IPS-NIHi7 (cell line): ENCODE measurements around the gene KIRREL1.
"Not testable (repeated sequence)": the region's sequence is repeated elsewhere in the genome, so short reads cannot be mapped to it uniquely, and the experiment has no call there.

Experiments used
- DNase-seq: peaks from one replicate; pipeline ENCODE4 v3.0.0; 2012; ENCODE audit warnings: mixed read lengths; ENCODE audit errors: extremely low spot score

The KIRREL1 gene

GRCh38 chr1:158104891-158105290, 111.4 kb downstream of the KIRREL1 start:
- no peak for DNase-seq

- no peak for DNase-seq
These were observed 112.1 kb downstream of the KIRREL1 start for GRCh38 chr1:158105352-158106095.

- DNase-seq: no peak
These were observed 114.5 kb downstream of the KIRREL1 start for GRCh38 chr1:158107916-158108315.

- DNase-seq: peak; percentile 79
These were observed 119.7 kb downstream of the KIRREL1 start for GRCh38 chr1:158112994-158113758.

GRCh38 chr1:158113759-158114127, 120.3 kb downstream of the KIRREL1 start:
- no peak for DNase-seq

- no peak for DNase-seq
These were observed 121.7 kb downstream of the KIRREL1 start for GRCh38 chr1:158115126-158115525.

- DNase-seq: no peak
These were observed 123.1 kb downstream of the KIRREL1 start for GRCh38 chr1:158116311-158117167.

- peak; percentile 83 for DNase-seq
These were observed 124.6 kb downstream of the KIRREL1 start for GRCh38 chr1:158117854-158118704.

- no peak for DNase-seq
These were observed 125.4 kb downstream of the KIRREL1 start for GRCh38 chr1:158118713-158119402.

GRCh38 chr1:158119976-158120653, 126.7 kb downstream of the KIRREL1 start:
- DNase-seq: no peak

- DNase-seq: peak; percentile 67
These were observed 128.3 kb downstream of the KIRREL1 start for GRCh38 chr1:158121604-158122254.

- DNase-seq: no peak
These were observed 129.5 kb downstream of the KIRREL1 start for GRCh38 chr1:158122833-158123388.

- DNase-seq: no peak
These were observed 130.6 kb downstream of the KIRREL1 start for GRCh38 chr1:158124034-158124433.

GRCh38 chr1:158124999-158125398, 131.6 kb downstream of the KIRREL1 start:
- peak; percentile 90 for DNase-seq

GRCh38 chr1:158126425-158126824, 133.0 kb downstream of the KIRREL1 start:
- no peak for DNase-seq

GRCh38 chr1:158128531-158128930, 135.1 kb downstream of the KIRREL1 start:
- not testable (repeated sequence) for DNase-seq

- DNase-seq: no peak
These were observed 137.8 kb downstream of the KIRREL1 start for GRCh38 chr1:158131217-158131616.

GRCh38 chr1:158140764-158141192, 147.3 kb downstream of the KIRREL1 start:
- no peak for DNase-seq

- no peak for DNase-seq
These were observed 151.8 kb downstream of the KIRREL1 start for GRCh38 chr1:158145173-158145719.
